ENCODE results near the gene ITGB8.

GRCh38 chr7:20456701-20457100 lies 126.0 kb downstream of the ITGB8 start:
- TF ChIP-seq POLR2A (IDR thresholded peaks at IDR 0.05) (no peak), CTCF (IDR thresholded peaks at IDR 0.05) (no peak)
